WI38 (cell line): Measurements from ENCODE around the gene WIPF2.
"Not testable (repeated sequence)": the region's sequence is repeated elsewhere in the genome, so short reads cannot be mapped to it uniquely, and the experiment has no call there.

ENCODE experiments used
- H3K4me3 ChIP-seq: 2 replicates; pipeline ENCODE4 v1.5.1; 2011; ENCODE audit warnings: low read depth, mild to moderate bottlenecking, control low read depth, low read length
- CTCF ChIP-seq: IDR thresholded peaks from 2 replicates; pipeline ENCODE4 v1.5.1; 2012; ENCODE audit warnings: low read depth, mild to moderate bottlenecking, control low read depth, low read length

The WIPF2 gene

DNA sequence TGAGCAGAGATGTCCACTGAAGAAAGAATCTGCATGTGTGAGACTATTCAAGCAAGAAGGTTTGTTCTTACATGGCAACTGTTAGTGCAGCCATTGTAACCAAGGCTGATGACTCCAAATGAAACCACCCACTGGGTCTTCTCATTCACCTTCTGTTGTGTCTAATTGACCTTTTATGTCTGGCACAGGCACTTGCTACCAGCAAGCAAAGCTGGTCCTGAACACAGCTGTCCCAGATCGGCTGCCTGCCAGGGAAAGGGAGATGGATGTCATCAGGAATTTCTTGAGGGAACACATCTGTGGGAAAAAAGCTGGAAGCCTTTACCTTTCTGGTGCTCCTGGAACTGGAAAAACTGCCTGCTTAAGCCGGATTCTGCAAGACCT lies 72.2 kb downstream of the WIPF2 start:
- no peak for TF ChIP-seq CTCF

GRCh38 chr17:40293363-40293762 lies 74.3 kb downstream of the WIPF2 start:
- no peak overlapping the region for H3K4me3 ChIP-seq

More for the DNA sequence above, 72.2 kb downstream of the WIPF2 start:
- H3K4me3 ChIP-seq = no peak overlapping the region

DNA sequence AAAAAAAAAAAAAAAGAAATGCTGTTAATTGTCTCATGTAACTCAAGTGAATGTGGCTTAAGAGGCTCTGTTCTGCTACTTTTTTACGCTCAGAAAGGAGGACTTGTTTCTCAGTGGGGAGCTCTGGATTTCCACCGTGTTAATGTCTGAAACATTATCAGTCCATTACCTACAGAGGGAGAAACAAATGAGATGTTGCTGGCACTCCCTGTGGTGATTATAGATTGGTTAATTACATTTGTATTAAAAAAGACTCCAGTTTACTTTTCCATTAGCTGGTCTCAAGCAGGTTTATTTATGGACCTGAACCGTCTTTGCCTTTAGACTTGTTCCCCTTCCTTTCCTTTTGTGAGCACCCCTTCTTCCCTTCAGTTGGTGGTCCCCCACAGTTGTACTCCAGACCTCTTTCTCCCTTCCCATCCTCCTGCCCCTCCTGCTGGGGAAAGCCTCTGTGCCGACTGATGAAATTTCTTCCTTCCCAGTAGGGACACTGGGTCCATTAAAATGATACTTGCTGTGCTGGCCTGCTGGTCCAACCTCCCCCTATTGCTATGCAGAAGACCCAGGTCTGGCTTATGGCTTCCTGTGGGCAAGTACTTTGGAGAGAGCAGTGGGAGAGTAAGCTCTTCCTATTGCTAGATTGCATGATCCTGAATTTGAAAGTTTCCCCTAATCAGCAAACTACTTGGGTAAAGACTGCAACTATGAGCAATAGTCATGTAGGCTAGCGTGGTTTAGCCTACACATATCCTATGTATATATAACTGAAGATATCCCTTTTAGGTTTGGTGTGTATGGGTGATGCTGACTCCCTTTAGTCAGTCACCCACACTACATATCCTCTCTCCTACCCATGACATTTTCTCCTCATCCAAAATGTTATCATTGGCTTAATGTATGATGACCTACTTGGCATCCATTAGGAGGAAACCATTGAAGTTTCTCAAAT lies 76.7 kb downstream of the WIPF2 start:
- no peak overlapping the region for H3K4me3 ChIP-seq
- no peak for TF ChIP-seq CTCF

More at GRCh38 chr17:40293363-40293762, 74.3 kb downstream of the WIPF2 start:
- no peak for TF ChIP-seq CTCF

DNA sequence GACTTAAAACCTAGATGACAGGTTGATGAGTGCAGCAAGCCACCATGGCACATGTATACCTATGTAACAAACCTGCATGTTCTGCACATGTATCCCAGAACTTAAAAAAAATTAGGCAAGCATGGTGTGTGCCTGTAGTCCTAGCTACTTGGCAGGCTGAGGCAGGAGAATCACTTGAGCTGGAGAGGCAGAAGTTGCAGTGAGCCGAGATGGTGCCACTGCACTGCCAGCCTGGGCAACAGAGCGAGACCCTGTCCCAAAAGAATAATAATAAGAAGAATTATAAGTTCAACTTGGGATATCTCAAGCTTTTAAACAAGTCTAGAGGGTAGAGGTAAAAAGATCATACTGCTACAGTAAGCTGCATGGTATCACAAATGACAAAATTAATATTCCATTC lies 78.4 kb downstream of the WIPF2 start:
- no peak overlapping the region for H3K4me3 ChIP-seq
- no peak for TF ChIP-seq CTCF

- H3K4me3 ChIP-seq = no peak overlapping the region
- no peak for TF ChIP-seq CTCF
These were observed 79.6 kb downstream of the WIPF2 start for GRCh38 chr17:40298726-40299125.

DNA sequence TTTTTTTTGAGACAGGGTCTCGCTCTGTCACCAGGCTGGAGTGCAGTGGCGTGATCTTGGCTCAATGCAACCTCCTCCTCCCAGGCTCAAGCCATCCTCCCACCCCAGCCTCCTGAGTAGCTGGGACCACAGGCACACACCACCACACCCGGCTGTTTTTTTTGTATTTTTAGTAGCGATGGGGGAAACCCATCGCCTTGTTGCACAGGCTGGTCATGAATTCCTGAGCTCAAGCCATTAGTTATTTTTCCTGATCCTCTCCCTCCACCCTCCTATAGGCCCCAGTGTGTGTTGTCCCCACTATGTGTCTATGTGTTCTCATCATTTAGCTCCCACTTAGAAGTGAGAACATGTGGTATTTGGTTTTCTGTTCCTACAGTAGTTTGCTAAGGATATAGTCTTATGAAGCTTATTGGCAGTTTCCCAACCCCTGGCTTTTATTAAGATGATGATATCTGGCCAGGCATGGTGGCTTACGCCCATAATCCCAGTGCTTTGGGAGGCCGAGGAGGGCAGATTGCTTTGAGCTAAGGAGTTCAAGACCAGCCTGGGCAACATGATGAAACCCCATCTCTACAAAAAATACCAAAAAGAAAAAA lies 80.2 kb downstream of the WIPF2 start:
- not testable (repeated sequence) for H3K4me3 ChIP-seq

GRCh38 chr17:40301315-40301714 lies 82.2 kb downstream of the WIPF2 start:
- no peak for TF ChIP-seq CTCF
- H3K4me3 ChIP-seq = no peak overlapping the region
